ENCODE measurements around the gene DYRK1B.
"Not testable (repeated sequence)": the region's sequence is repeated elsewhere in the genome, so short reads cannot be mapped to it uniquely, and the experiment has no call there.

Gene DYRK1B

GRCh38 chr19:39830847-39831246 is 3.1 kb downstream of the DYRK1B start:
- no peak for DNase-seq (ENCODE audit: low read depth)

- no peak for DNase-seq (ENCODE audit: low read depth)
Observed at GRCh38 chr19:39830406-39830805, 3.6 kb downstream of the DYRK1B start.

- no peak for DNase-seq (ENCODE audit: low read depth)
Observed at GRCh38 chr19:39829702-39830275, 4.2 kb downstream of the DYRK1B start.

- DNase-seq (ENCODE audit: low read depth) = no peak
Observed at GRCh38 chr19:39828654-39829032, 5.3 kb downstream of the DYRK1B start.

- DNase-seq (ENCODE audit: low read depth) = no peak
Observed at GRCh38 chr19:39828015-39828653, 5.8 kb downstream of the DYRK1B start.

- no peak for DNase-seq (ENCODE audit: low read depth)
Observed at GRCh38 chr19:39827216-39827615, 6.7 kb downstream of the DYRK1B start.

- DNase-seq (ENCODE audit: low read depth) = no peak
Observed at GRCh38 chr19:39826311-39826945, 7.5 kb downstream of the DYRK1B start.

DNA sequence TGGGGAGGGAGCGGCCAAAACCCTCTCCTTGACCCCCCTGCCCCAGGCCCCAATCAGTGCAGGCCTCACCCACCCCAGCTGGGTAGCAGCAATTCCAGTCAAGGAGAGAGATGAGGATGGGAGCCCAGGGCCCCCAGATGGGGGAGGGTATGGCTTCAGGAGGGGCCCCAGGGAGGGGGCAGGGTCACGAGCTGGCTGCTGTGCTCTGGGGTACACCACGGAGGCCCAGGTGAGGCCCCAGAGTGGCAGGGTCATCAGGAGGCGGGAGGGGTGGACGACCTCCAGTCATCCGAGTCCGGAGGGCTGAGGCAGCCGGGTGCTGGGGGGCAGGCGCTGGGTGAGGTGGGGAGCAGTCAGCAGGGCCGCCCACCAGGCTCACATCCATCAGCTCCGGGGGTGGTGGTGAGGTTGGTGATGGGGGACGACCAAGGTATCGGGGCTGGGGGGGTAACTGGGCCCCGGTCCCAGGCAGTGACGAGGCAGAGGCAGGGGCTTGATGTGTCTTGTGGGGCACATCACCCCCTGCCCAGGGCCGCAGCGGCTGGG is 8.4 kb downstream of the DYRK1B start:
- no peak for DNase-seq (ENCODE audit: low read depth)

GRCh38 chr19:39825093-39825463 is 8.9 kb downstream of the DYRK1B start:
- no peak for DNase-seq (ENCODE audit: low read depth)

GRCh38 chr19:39824143-39825092 is 9.5 kb downstream of the DYRK1B start:
- peak; percentile 79 for DNase-seq (ENCODE audit: low read depth)

- DNase-seq (ENCODE audit: low read depth) = no peak
Observed at GRCh38 chr19:39823686-39824085, 10.3 kb downstream of the DYRK1B start.

DNA sequence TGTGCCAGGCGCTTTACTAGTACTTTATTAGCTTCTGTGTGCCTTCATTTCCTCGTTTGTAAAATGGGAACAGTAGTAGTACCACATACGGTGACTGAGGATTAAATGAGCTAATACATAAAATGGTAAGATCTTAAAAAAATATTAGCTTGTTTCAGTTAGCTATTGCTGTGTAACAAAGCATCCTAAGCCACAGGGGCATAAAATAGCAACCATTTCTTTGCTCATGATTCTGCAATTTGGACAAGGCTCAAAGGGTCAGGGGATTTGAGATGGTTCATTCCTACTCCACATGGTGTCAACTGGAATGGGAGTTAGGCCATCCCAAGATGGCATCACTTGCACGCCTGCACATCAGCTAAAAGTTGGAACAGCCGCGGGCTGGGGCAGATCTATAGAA is 13.3 kb downstream of the DYRK1B start:
- DNase-seq (ENCODE audit: low read depth) = no peak

DNA sequence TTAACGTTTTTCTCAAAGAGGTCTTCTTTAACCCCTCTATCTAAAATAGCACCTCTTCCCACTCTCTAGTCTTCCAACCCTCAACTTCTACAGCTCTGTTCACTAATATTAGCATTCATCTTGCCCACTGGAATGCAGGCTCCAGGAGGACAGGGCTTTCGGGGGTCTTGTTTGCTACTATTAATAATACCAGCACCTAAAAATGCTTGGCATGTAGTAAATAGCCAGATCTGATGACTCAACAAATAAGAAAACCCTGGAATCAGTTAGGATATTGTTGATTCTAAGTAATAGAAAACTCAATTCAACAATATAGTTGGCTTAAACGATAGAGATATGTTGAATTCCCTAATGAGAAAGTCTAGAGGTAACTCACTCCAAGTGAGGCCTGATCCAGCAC is 14.2 kb downstream of the DYRK1B start:
- DNase-seq (ENCODE audit: low read depth) = no peak

DNA sequence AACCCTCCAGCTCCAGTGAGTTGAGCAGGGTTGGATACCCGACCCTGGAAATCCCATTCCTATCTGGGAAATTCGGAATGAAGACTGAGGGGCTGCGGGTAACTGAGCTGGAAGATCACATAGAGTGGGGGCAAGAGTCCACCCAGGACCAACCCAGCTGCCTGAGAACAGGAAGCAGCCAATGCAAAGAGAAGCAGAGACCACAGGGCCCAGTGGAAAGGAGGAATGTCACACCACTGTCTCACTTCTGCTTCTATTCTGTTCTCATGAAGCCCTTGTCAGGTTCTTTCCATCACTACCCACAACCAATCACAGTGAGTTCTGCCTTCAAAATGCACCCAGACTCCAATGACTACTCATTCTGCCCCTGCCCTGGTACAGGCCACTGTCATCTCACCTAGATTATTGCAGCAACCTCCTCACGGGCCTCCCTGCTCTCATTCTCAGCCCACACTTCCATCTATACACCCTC is 15.3 kb downstream of the DYRK1B start:
- DNase-seq (ENCODE audit: low read depth) = no peak

- no peak for DNase-seq (ENCODE audit: low read depth)
Observed at GRCh38 chr19:39817888-39818561, 15.9 kb downstream of the DYRK1B start.

- no peak for DNase-seq (ENCODE audit: low read depth)
Observed at GRCh38 chr19:39816287-39817048, 17.5 kb downstream of the DYRK1B start.

GRCh38 chr19:39814595-39814994 is 19.4 kb downstream of the DYRK1B start:
- no peak for DNase-seq (ENCODE audit: low read depth)

- DNase-seq (ENCODE audit: low read depth) = not testable (repeated sequence)
Observed at GRCh38 chr19:39814111-39814510, 19.9 kb downstream of the DYRK1B start.

- DNase-seq (ENCODE audit: low read depth) = no peak
Observed at GRCh38 chr19:39813264-39813993, 20.5 kb downstream of the DYRK1B start.

GRCh38 chr19:39811064-39811463 is 22.9 kb downstream of the DYRK1B start:
- no peak for DNase-seq (ENCODE audit: low read depth)

Measured in stimulated activated CD8-positive, alpha-beta memory T cell treated with anti-CD3 and anti-CD28 coated beads, Interleukin-12 subunit alpha, Interleukin-12 subunit beta, amount 100 ng/mL, for 1 hour (primary cell).